A172 (cell line): ENCODE results near the gene USP4. TPM values are rescaled to one million over a fixed set of nuclear protein-coding genes. Genes with fewer than 3 reads are reported as not detected.

Experiments
- DNase-seq: peaks from one replicate; pipeline ENCODE4 v3.0.0-alpha.2; 2015; ENCODE audit warnings: low spot score
- total RNA-seq: library from RNA; depleted of rRNA; stranded (reverse); fragments of >200 nt; shearing (Covaris generic); gene quantifications from 2 replicates; pipeline ENCODE4 v1.2.3, GENCODE V29; 2014

The USP4 gene
- total RNA-seq, 1 experiment from 2014 or later: 9.4 TPM

DNA sequence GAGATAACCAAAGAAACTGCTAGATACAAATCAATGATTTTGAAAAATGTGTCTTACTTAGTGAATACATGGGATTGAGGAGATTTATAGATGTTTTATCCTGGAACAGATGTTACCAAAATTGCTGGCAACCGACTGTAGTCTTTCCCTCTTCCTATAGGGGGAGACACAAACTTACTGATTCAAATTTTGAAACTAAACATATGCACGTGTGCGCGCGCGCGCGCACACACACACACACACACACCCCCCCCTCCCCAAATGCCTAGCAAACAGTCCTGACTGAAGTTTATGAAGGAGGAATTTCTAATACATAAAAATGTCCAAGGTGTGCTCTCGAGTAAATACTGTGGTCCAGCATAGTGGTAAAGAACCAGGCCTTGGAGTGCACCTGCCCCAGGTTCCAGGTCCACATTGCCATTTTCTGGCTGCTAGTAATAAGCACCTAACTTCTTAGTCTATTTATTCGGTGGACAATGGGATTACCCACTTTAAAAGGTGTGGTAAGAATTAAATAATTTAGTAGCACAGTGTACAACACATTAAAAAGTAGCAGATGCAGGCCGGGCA lies 44.3 kb downstream of the USP4 start:
- peak; percentile 22 for DNase-seq

DNA sequence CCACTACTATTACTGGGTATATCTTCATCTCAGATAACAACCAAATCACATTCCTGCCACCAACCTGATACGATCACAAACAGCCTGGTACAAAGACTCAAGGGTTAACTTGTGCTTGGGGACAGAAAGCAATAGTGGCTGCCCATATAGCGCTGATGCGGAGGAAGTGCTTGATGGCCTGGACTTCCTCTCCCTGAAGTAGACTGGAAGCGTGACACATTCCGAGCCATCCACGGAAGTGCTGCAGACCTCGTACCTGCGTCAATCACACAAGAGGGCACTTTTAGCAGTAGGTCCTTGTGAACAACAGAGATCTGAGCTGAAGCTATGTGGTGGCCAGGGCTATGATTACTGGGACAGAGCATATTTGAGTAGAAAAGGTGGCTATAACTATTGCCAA lies 45.5 kb downstream of the USP4 start:
- DNase-seq: no peak

DNA sequence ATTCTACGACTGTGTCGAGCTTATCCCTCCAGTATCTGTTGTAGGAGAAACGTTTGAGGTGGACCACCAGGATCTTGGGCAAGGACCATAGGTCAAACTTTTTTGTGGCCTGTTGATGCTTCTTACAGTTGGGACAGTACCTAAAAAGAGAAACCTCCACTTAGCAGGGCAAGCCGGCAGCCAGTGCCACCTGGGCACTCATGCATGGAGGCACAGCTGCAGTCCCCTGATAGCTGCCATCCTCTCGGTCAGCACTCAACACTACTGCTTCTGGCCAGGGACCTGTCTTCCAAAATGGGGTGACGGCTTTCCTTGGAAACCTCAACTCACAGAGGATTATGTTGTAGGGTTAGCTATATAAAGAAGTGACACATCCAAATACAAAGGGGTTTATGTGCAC lies 55.9 kb downstream of the USP4 start:
- no peak for DNase-seq

GRCh38 chr3:49279376-49279775 lies 60.5 kb downstream of the USP4 start:
- no peak for DNase-seq

GRCh38 chr3:49278548-49278947 lies 61.3 kb downstream of the USP4 start:
- DNase-seq: no peak

DNA sequence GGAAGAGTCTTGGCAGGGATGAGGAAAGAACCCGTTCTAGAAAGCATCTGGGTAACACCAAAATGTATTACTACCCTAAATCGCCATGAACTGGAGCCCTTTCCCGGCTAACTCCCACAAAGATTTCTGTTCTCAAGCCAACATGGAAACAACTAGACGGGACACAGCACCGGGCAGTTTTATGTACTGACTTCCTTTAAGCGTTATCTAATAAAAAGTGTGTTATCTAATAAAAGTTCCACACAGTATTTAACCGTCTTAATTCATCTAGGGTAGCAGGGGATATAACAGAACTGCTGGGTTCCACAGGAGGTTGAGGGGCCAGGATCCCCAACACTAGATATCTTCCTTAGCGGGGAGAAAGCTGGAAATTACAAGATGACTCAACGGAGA lies 62.5 kb downstream of the USP4 start:
- DNase-seq: no peak

GRCh38 chr3:49276475-49277382 lies 63.1 kb downstream of the USP4 start, which contains the start of gene C3orf62:
Gene C3orf62, minus strand, starts transcription at chr3:49277232. Its CDS starts 360 bp downstream, at chr3:49276872.
- DNase-seq: peak; percentile 65

DNA sequence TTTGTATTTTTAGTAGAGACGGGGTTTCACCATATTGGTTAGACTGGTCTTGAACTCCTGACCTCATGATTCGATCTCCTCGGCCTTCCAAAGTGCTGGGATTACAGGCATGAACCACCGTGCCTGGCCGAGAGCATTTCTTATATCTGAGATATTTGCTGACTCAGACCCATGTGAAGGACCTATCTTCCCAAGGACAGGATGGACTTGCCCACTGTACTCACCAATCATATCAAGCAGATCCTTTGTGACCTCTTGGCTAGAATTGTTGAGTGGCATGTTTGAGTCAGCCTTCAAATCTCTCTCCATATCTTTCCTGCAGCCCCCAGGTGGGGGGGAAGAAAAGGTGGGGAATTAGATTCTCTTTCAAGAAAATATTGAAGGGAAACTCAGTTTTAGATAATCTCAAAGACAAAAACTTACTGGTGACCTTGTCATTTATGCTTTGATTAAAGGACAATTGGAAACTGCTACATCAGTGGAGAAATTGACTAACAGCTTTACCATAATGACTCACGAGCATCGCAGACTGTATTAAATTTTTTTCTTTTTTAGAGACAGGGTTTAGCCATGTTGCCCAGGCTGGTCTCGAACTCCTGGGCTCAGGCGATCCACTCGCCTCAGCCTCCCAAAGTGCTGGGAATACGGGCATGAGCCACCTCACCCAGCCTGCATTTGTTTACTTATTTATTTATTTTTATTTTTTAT lies 65.9 kb downstream of the USP4 start:
- DNase-seq: no peak

DNA sequence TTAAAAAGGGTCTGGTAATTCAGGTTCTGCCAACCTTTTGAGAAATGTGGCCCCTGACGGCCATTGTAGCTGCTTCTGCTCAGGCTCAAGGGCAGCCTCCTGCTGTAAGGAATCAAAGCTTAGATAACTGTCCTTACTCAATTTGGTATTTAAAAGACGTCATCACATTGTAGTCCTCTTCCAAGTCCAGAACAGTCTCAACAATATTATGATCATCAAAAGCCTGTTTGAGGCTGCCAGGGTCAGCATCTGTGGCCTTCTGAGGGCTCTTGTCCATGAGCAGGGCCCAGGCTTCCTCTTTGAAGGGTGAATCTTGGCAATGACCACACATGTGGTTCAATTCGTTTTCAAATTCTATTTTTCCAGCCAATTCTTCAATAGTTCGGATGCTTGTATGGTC lies 68.8 kb downstream of the USP4 start:
- no peak for DNase-seq

DNA sequence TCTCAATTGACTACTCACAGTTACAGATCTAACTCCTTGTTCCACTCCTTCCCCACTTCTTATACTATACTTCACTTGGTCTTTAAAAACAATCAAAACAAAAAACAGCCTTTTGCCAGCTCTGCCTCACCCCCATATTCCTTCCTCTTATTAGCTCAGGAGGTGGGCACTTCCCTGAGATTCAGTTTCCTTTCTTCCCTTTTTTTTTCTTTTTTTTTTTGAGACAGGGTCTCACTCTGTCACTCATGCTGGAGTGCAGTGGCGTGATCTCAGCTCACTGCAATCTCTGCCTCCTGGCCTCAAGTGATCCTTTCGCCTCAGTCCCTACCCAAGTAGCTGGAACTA lies 69.7 kb downstream of the USP4 start:
- no peak for DNase-seq

DNA sequence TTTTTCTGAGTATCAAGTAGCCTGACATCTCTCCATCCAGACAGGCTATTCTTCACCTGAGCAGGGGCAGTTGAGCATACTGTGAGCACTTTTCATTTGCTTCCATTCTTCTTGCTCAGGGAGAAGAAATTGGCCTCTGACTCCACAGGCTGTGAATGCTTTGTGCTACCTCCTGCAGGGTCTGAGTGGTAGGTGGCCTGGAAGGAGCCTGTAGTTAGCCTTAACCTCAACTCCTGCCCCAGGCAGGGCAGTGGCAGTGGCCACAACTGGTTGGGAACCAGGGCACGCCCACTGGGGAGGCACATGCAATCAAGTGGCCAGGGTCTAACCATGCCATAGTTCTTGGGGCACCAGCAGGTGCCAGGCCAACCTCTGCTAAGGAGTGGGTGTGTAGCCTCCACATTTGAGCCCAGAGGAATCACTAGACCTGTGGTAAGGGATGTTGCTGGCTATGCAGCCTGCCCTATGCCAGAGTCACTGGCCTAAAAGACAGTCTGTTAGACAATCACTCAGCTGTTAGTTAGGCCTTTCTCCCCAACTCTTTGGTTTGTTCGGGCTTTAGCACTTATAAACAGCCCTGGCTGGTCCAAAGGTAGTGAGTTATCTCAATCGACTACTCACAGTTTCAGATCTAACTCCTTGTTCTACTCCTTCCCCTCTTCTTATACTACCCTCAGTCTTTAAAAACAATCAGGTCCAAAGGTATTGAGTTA lies 70.3 kb downstream of the USP4 start:
- no peak for DNase-seq

- no peak for DNase-seq
Measured at GRCh38 chr3:49266410-49267095, 73.3 kb downstream of the USP4 start.

- no peak for DNase-seq
Measured at GRCh38 chr3:49265661-49266386, 74.0 kb downstream of the USP4 start.

DNA sequence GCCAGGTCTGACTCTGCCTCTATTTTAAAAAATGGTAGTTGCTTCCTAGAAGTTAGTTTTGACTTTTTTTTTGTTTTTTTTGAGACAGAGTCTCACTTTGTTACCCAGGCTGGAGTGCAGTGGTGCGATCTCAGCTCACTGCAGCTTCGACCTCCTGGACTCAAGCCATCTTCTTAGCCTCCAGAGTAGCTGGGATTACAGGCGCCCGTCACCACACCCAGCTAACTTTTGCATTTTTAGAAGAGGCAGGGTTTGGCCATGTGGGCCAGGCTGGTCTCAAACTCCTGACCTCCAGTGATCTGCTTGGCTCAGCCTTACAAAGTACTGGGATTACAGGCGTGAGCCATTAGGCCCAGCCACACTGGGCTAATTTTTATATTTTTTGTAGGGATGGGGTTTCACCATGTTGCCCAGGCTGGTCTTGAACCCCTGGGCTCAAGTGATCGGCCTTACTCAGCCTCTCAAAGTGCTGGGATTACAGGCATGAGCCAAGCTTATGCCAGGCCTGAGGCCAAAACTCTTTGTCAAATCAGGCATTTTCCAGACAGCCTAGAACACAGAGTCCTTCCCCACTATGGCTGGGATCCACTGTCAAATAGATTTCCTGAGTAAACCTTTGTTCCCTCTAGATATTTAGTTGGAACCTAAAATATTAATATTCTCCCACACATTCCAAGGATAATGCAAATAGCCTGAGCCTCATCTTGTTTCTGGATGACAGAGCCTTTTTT lies 76.5 kb downstream of the USP4 start:
- no peak for DNase-seq

- DNase-seq: no peak
Measured at GRCh38 chr3:49260806-49261324, 79.0 kb downstream of the USP4 start.

DNA sequence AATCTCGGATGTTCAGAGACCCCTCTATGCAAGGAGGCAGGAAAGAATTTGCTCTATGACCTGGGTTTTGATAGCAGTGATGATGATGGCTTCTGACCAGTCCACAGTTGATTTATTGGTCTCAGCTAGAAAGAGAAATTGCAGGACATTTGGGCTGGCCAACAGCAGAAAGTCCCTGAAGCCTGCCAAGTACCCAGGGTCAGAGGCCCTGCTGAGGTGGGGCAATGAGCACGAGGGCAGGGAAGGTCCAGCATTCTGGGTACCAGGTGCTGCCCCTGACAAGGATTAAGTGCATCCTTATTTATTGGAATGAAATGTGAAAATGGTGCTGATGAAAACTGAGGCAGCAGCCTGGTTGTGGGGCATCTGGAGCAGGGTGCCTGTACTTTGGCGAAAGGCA lies 82.7 kb downstream of the USP4 start:
- DNase-seq: no peak

DNA sequence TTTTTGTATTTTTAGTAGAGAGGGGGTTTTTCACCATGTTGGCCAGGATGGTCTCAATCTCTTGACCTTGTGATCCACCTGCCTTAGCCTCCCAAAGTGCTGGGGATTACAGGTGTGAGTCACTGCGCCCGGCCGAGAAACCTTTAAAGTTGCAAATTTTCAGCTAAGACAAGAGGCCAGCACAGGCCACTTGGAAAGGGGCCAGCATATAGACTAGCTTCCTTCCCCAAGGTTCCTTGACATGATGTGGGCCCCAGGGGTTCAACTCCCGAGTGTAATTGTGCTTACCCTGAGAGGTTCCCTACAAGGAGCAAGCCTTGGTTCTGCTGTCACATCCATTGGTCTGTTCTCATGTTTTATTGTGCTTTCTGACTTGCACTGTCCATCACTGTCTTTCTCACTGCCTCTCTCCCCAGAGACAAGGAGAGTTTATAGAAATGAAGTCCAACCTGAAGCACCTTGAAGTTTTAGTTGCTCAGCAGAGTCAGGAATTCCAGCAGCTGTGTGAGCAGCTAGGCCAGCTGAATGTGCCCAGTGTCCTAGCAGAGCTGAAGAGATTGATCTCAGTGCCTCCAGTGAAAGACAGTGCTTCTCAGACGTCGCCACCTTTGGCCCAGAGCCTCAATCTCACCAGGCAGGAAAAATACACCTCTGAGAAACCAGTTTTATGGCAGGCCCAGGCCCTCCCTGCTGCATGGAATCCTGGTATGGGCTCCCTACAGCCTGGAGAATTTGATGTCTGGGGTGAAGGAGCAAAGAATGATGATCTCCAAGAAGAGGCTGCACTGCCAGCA lies 83.9 kb downstream of the USP4 start:
- no peak for DNase-seq

DNA sequence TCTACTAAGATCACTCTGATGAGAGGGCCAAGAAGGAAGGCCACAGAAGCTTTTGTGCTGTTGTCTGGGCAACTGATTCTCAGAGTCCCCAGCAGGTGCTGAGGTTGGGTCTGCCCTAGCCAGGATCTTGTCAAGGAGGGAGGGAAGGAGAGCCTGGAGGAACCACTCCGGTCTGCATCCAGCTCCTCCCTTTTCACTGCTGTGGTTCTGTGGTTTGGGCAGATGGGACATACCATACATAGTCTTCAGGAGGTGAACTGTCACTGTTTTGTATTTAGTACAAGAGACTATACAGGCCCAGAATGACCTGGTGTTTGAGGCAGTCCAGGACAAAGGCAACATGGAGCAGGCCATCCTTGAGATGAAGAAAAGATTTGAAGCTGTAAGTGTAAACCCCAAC lies 84.7 kb downstream of the USP4 start:
- peak; percentile 42 for DNase-seq

DNA sequence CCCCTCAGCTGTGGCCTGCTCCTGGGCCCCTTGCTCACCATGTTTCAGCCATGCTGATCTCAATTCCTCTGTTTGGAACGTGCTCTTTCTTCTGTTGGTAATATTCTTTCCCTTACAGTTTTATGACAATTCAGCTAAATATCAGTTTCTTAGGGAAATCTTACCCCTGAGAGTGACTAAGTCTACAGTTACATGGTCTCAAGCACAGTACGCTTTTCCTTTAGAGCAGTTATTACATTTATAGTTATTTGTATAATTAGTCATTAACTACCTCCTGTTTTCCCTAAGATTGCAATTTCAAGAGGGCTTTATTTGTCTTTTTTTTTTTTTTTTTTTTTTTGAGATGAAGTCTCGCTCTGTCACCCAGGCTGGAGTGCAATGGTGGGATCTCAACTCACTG lies 86.3 kb downstream of the USP4 start:
- DNase-seq: no peak
